Head of caudate nucleus (tissue), 42 donors: ENCODE results near the gene LSM3.
A peak's percentile ranks its signal among the peaks of the same experiment; 100 is the strongest.

Experiments
- DNase-seq, 42 donors: peaks; one replicate each; pipeline versions ENCODE4 v3.0.0 to v3.0.0-alpha.2; 2020 to 2021; ENCODE audit warnings: mixed read lengths in 7 of 42
- intact Hi-C: fragments of 100-400 bp; cut with DNase I; formaldehyde crosslinking; loops from one replicate; pipeline ENCODE4 v1.15.0; 2022

LSM3 gene

GRCh38 chr3:14141602-14142341 lies 36.8 kb upstream of the LSM3 start:
- intact Hi-C loops: no loop called here
- DNase-seq: peak in 2 of 42 donors; percentile 31 to 39

GRCh38 chr3:14142567-14143270 lies 35.9 kb upstream of the LSM3 start:
- DNase-seq: no peak
- intact Hi-C loops: no loop called here

- intact Hi-C loops: no loop called here
- DNase-seq: no peak
Measured at GRCh38 chr3:14143271-14144225, 35.1 kb upstream of the LSM3 start.

GRCh38 chr3:14144423-14145075 lies 34.1 kb upstream of the LSM3 start:
- intact Hi-C loops: no loop called here

GRCh38 chr3:14145236-14145635 lies 33.4 kb upstream of the LSM3 start:
- no peak for DNase-seq
- intact Hi-C loops: no loop called here

More at GRCh38 chr3:14144423-14145075, 34.1 kb upstream of the LSM3 start:
- DNase-seq: peak in 25 of 42 donors; percentile 12 to 87 (median 52)

- no peak for DNase-seq
- intact Hi-C loops: no loop called here
Measured at GRCh38 chr3:14145670-14146380, 32.8 kb upstream of the LSM3 start.

- intact Hi-C loops: no loop called here
- peak in 2 of 42 donors; percentile 9 to 37 for DNase-seq
Measured at GRCh38 chr3:14146381-14147065, 32.1 kb upstream of the LSM3 start.

- peak in 1 of 42 donors; percentile 14 for DNase-seq
Measured at GRCh38 chr3:14147066-14147435, 31.6 kb upstream of the LSM3 start.

GRCh38 chr3:14147617-14148016 lies 31.0 kb upstream of the LSM3 start:
- peak in 2 of 42 donors; percentile 6 to 41 for DNase-seq
- intact Hi-C loops: no loop called here

More at GRCh38 chr3:14147066-14147435, 31.6 kb upstream of the LSM3 start:
- intact Hi-C loops: no loop called here

GRCh38 chr3:14148041-14148985 lies 30.3 kb upstream of the LSM3 start:
- intact Hi-C loops: no loop called here
- peak in 1 of 42 donors; percentile 43 for DNase-seq

- peak in 2 of 42 donors; percentile 21 to 35 for DNase-seq
- intact Hi-C loops: no loop called here
Measured at GRCh38 chr3:14150078-14150477, 28.5 kb upstream of the LSM3 start.

- intact Hi-C loops: no loop called here
- peak in 2 of 42 donors; percentile 21 to 38 for DNase-seq
Measured at GRCh38 chr3:14150491-14151230, 28.0 kb upstream of the LSM3 start.

GRCh38 chr3:14151471-14152083 lies 27.0 kb upstream of the LSM3 start:
- intact Hi-C loops: no loop called here

GRCh38 chr3:14152233-14152962 lies 26.2 kb upstream of the LSM3 start:
- peak in 1 of 42 donors; percentile 29 for DNase-seq
- intact Hi-C loops: no loop called here

More at GRCh38 chr3:14151471-14152083, 27.0 kb upstream of the LSM3 start:
- peak in 1 of 42 donors; percentile 26 for DNase-seq

- DNase-seq: no peak
- intact Hi-C loops: no loop called here
Measured at GRCh38 chr3:14152963-14153355, 25.7 kb upstream of the LSM3 start.
